ENCODE measurements around the gene BCAR1. TPM values are rescaled to one million over a fixed set of nuclear protein-coding genes. Genes with fewer than 3 reads are reported as not detected.

Gene BCAR1
- total and polyA plus RNA-seq, 7 donors = 21.7 to 82.3 (median 42.9) TPM

DNA sequence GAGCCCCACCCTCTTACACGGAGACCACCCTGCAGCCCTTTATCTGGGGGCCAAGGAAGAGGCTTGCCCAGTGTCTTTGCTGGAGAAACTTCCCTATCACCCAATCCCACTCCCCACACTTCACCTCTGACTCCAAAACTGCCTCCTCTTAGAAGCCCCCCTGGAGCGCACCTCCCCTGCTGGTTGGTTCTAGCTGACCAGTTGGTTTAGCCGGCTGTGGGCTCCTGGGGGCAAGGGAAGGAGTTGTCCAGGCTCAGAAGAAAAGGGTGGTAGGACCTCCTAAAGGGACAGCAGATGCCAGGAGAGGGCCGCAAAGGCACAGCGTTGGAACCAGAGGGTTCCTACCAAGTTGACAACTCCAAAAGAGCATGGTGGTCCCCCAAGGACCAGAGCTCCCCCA is 2.0 kb downstream of the BCAR1 start:
- TF ChIP-seq POLR2AphosphoS5 (IDR thresholded peaks at IDR 0.05) (no peak), POLR2A (IDR thresholded peaks at IDR 0.05) (no peak), EP300 (IDR thresholded peaks at IDR 0.05) (no peak)
- TF ChIP-seq, protein P1, sequence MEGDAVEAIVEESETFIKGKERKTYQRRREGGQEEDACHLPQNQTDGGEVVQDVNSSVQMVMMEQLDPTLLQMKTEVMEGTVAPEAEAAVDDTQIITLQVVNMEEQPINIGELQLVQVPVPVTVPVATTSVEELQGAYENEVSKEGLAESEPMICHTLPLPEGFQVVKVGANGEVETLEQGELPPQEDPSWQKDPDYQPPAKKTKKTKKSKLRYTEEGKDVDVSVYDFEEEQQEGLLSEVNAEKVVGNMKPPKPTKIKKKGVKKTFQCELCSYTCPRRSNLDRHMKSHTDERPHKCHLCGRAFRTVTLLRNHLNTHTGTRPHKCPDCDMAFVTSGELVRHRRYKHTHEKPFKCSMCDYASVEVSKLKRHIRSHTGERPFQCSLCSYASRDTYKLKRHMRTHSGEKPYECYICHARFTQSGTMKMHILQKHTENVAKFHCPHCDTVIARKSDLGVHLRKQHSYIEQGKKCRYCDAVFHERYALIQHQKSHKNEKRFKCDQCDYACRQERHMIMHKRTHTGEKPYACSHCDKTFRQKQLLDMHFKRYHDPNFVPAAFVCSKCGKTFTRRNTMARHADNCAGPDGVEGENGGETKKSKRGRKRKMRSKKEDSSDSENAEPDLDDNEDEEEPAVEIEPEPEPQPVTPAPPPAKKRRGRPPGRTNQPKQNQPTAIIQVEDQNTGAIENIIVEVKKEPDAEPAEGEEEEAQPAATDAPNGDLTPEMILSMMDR (IDR thresholded peaks at IDR 0.05) = no peak
- Histone ChIP-seq H3K27ac (peak overlapping the region; percentile 91 to 96 (median 93)), H3K9me3 (no peaks in the 10 kb centered on the region), H3K27me3 (no peaks in the 10 kb centered on the region), H3K4me3 (no peak overlapping the region), H3K4me1 (peaks cover 3 to 96% (median 95%) of the 10 kb centered on the region in 4 donors), H3K36me3 (no peaks in the 10 kb centered on the region)
- WGBS, 2 donors = 73 to 83% methylated on average over 5 of the region's 5 CpGs
- intact Hi-C loops (cut with DNase I) = no loop called here
- no peak for DNase-seq

DNA sequence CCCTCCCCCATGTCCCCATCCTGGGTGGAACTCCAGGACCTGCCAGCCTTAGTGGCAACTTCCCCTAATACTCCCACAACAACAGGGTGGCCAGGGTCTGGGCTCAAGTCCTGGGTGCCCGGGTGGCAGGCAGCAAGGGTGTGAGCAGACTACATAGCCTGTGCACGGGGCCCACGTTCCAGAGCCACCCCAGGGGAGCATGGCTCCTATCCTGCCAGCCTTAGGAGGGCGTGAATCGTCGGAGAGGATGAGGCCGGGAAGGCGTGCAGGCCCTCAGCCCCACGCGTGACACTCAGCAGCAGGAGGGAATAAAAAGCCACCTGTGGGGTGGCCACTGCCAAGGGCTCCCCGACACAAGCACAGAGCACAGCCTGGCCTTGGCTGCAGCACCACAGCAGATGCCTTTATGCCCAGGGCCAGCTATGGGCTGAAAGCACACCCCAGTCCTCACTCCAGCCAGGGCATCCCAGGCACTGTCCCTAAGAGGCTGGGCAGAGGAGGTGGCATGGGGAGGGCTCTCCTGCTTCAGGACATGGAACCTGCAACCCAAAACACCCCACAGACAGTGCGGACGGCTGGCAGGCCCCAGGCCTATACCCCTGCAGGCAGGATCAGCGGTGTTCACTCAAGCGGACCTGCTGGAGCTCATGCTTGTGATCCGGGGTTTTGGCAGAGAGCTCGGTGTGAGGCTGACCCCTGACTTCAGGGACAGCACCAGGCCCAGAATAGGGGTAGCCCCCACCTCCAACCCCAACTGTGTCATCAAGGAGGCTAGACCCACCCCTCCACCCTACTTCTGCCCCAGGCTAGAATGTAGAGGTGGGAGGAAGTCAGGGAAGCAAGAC is 2.7 kb downstream of the BCAR1 start:
- 67 to 77% methylated on average over 17 of the region's 17 CpGs for WGBS, 2 donors
- Histone ChIP-seq H3K4me3 (no peak overlapping the region), H3K27me3 (no peaks in the 10 kb centered on the region), H3K36me3 (no peaks in the 10 kb centered on the region), H3K27ac (peak overlapping the region; percentile 85 to 96 (median 92)), H3K4me1 (peaks cover 3 to 96% (median 95%) of the 10 kb centered on the region in 4 donors), H3K9me3 (no peaks in the 10 kb centered on the region)
- no peak for DNase-seq
- no peak for TF ChIP-seq EP300 (IDR thresholded peaks at IDR 0.05)
- no peak for TF ChIP-seq POLR2AphosphoS5 (IDR thresholded peaks at IDR 0.05)
- TF ChIP-seq POLR2A (IDR thresholded peaks at IDR 0.05) = no peak
- TF ChIP-seq, protein P1 (IDR thresholded peaks at IDR 0.05) = no peak
- intact Hi-C loops (cut with DNase I) = no loop called here

DNA sequence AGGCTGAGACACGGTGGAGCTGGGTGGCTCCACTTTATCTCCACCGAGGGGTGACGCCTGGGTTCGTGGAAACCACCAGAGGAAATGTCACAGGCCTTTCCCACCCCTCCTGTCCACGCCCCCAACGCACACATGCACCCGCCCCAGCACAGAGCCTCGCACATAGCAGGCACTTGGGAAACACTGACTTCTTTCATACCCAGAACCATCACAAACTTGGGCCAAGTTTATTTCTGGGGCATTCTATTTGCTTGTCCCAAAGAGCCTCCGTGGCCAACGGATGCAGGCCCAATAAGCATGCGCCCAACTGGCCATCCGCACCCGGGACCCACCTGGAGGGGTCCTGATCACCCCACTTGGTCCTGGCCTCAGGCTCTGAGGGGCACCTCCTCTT is 3.3 kb downstream of the BCAR1 start:
- TF ChIP-seq, protein P1 (IDR thresholded peaks at IDR 0.05) = no peak
- TF ChIP-seq POLR2A (IDR thresholded peaks at IDR 0.05) (no peak), POLR2AphosphoS5 (IDR thresholded peaks at IDR 0.05) (no peak)
- intact Hi-C loops (cut with DNase I) = no loop called here
- DNase-seq = no peak
- peak overlapping the region; percentile 85 to 96 (median 92) for H3K27ac ChIP-seq
- peaks cover 3 to 96% (median 93%) of the 10 kb centered on the region in 4 donors for H3K4me1 ChIP-seq
- WGBS, 2 donors = 23 to 59% methylated on average over 13 of the region's 13 CpGs
- no peak overlapping the region for H3K4me3 ChIP-seq
- H3K9me3 ChIP-seq = no peaks in the 10 kb centered on the region
- H3K27me3 ChIP-seq = no peaks in the 10 kb centered on the region
- no peaks in the 10 kb centered on the region for H3K36me3 ChIP-seq

DNA sequence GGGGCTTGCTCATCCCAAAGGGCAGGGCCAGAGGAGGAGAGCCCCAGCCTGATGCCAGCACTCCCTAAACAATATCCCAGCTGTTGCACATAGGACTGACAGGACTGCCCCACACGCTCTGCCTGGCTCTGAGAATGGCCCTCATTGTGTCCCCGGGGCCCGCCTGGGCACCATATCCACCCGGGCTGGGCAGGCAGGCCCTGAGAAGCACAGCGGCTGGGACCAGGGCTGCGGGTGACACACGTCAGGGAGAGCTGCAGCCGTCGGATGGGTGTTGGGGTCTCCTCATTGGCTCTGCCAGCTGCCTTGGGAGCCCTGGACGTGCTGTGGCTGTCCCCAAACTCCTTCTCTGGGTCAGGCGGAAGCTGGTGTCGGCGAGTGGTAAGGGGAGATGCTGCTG is 4.2 kb downstream of the BCAR1 start:
- intact Hi-C loops (cut with DNase I) = no loop called here
- H3K9me3 ChIP-seq = no peaks in the 10 kb centered on the region
- peak overlapping the region; percentile 85 to 96 (median 92) for H3K27ac ChIP-seq
- no peak overlapping the region for H3K4me3 ChIP-seq
- no peak for DNase-seq
- H3K4me1 ChIP-seq = peaks cover 3 to 89% (median 85%) of the 10 kb centered on the region in 4 donors
- H3K27me3 ChIP-seq = no peaks in the 10 kb centered on the region
- 90% methylated on average over 13 of the region's 13 CpGs for WGBS, 2 donors
- H3K36me3 ChIP-seq = peaks cover 2 to 6% (median 4%) of the 10 kb centered on the region in 4 donors
- TF ChIP-seq, protein P1 (IDR thresholded peaks at IDR 0.05) = no peak
- TF ChIP-seq POLR2A (IDR thresholded peaks at IDR 0.05) = no peak
